NCI-H128 (cell line): ENCODE results near the gene HDGF.

Source experiments
- DNase-seq: peaks from one replicate; lab custom pipeline; 2025; ENCODE audit not compliant: unreplicated experiment; lab: John Stamatoyannopoulos, UW

HDGF gene

GRCh38 chr1:156700736-156701531 lies 50.5 kb downstream of the HDGF start:
- DNase-seq = no peak

GRCh38 chr1:156698995-156699394 lies 52.5 kb downstream of the HDGF start:
- no peak for DNase-seq

GRCh38 chr1:156697481-156697880 lies 54.0 kb downstream of the HDGF start:
- no peak for DNase-seq

- no peak for DNase-seq
Observed at GRCh38 chr1:156696755-156697154, 54.7 kb downstream of the HDGF start.

- DNase-seq = no peak
Observed at GRCh38 chr1:156694690-156694962, 56.8 kb downstream of the HDGF start.

GRCh38 chr1:156693848-156694689 lies 57.4 kb downstream of the HDGF start:
- no peak for DNase-seq

- no peak for DNase-seq
Observed at GRCh38 chr1:156692925-156693847, 58.3 kb downstream of the HDGF start.

- DNase-seq = no peak
Observed at GRCh38 chr1:156692441-156692924, 59.0 kb downstream of the HDGF start.
